H9 (cell line): ENCODE results near the gene SH3RF3. TPM values are rescaled to one million over a fixed set of nuclear protein-coding genes. Genes with fewer than 3 reads are reported as not detected.

ENCODE experiments used
- DNase-seq: peaks from one replicate; pipeline ENCODE4 v3.0.0-alpha.2; 2017
- H2AFZ ChIP-seq: one replicate; pipeline ENCODE4 v1.6.1; 2013; ENCODE audit warnings: mild to moderate bottlenecking, low read length, control low read depth, moderate library complexity
- H2AK5ac ChIP-seq: 2 replicates; pipeline ENCODE4 v1.6.1; 2013; ENCODE audit warnings: low read length, control low read depth, mixed read lengths; ENCODE audit not compliant: insufficient read length
- H2BK120ac ChIP-seq: one replicate; pipeline ENCODE4 v1.6.1; 2013; ENCODE audit warnings: low read depth, mild to moderate bottlenecking, low read length, control low read depth, inconsistent platforms; ENCODE audit not compliant: poor library complexity, severe bottlenecking
- H2BK12ac ChIP-seq: 2 replicates; pipeline ENCODE4 v1.6.1; 2013; ENCODE audit warnings: low read length, control low read depth, mixed read lengths, low read depth; ENCODE audit not compliant: insufficient read length
- H2BK15ac ChIP-seq: 2 replicates; pipeline ENCODE4 v1.6.1; 2013; ENCODE audit warnings: low read depth, low read length, control low read depth
- H2BK20ac ChIP-seq: one replicate; pipeline ENCODE4 v1.6.1; 2013; ENCODE audit warnings: low read depth, mild to moderate bottlenecking, low read length, control low read depth, inconsistent platforms; ENCODE audit not compliant: poor library complexity, severe bottlenecking
- H2BK5ac ChIP-seq: 2 replicates; pipeline ENCODE4 v1.6.1; 2013; ENCODE audit warnings: low read length, control low read depth, mixed read lengths; ENCODE audit not compliant: insufficient read length
- H3K14ac ChIP-seq: 2 replicates; pipeline ENCODE4 v1.6.1; 2013; ENCODE audit warnings: low read length, control low read depth; ENCODE audit not compliant: insufficient read depth
- H3K18ac ChIP-seq: 2 replicates; pipeline ENCODE4 v1.6.1; 2013; ENCODE audit warnings: low read depth, mild to moderate bottlenecking, mixed read lengths, low read length, control low read depth; ENCODE audit not compliant: insufficient read length
- H3K23ac ChIP-seq: 2 replicates; pipeline ENCODE4 v1.6.1; 2013; ENCODE audit warnings: low read length, control low read depth, mixed read lengths, low read depth; ENCODE audit not compliant: insufficient read length
- H3K23me2 ChIP-seq: 2 replicates; pipeline ENCODE4 v1.6.1; 2013; ENCODE audit warnings: low read depth, mild to moderate bottlenecking, mixed read lengths, low read length, control low read depth; ENCODE audit not compliant: insufficient read length, poor library complexity, severe bottlenecking
- H3K27ac ChIP-seq: 2 replicates; pipeline ENCODE4 v1.5.1; 2013; ENCODE audit warnings: low read length, control low read depth, mixed read lengths, low read depth; ENCODE audit not compliant: insufficient read length
- H3K27me3 ChIP-seq: 2 replicates; pipeline ENCODE4 v1.6.1; 2013; ENCODE audit warnings: low read length, control low read depth, inconsistent platforms; ENCODE audit not compliant: insufficient read depth
- H3K4ac ChIP-seq: 2 replicates; pipeline ENCODE4 v1.6.1; 2013; ENCODE audit warnings: low read depth, mild to moderate bottlenecking, control low read depth, inconsistent platforms, low read length, moderate library complexity
- H3K4me1 ChIP-seq: 2 replicates; pipeline ENCODE4 v1.6.1; 2013; ENCODE audit warnings: low read length, control low read depth, inconsistent platforms; ENCODE audit not compliant: insufficient read depth
- H3K4me2 ChIP-seq: 2 replicates; pipeline ENCODE4 v1.6.1; 2013; ENCODE audit warnings: low read length, control low read depth, mixed read lengths; ENCODE audit not compliant: insufficient read length, insufficient read depth
- H3K56ac ChIP-seq: 2 replicates; pipeline ENCODE4 v1.6.1; 2013; ENCODE audit warnings: low read depth, mild to moderate bottlenecking, mixed read lengths, low read length, control low read depth; ENCODE audit not compliant: insufficient read length
- H3K79me1 ChIP-seq: 2 replicates; pipeline ENCODE4 v1.6.1; 2013; ENCODE audit warnings: low read depth, mild to moderate bottlenecking, moderate library complexity, low read length, control low read depth, inconsistent platforms; ENCODE audit not compliant: insufficient read depth, poor library complexity, severe bottlenecking
- H3K79me2 ChIP-seq: 2 replicates; pipeline ENCODE4 v1.6.1; 2013; ENCODE audit warnings: low read length, control low read depth, inconsistent platforms; ENCODE audit not compliant: insufficient read depth
- H3K9ac ChIP-seq: 2 replicates; pipeline ENCODE4 v1.6.1; 2013; ENCODE audit warnings: low read length, control low read depth, mixed read lengths; ENCODE audit not compliant: insufficient read length; ENCODE audit errors: extremely low read depth
- H3K9me3 ChIP-seq: one replicate; pipeline ENCODE4 v1.6.1; 2013; ENCODE audit warnings: low read depth, low read length, inconsistent platforms; ENCODE audit not compliant: control insufficient read depth
- H3T11ph ChIP-seq: one replicate; pipeline ENCODE4 v1.6.1; 2013; ENCODE audit warnings: mild to moderate bottlenecking, low read length, control low read depth, inconsistent platforms
- H4K20me1 ChIP-seq: one replicate; pipeline ENCODE4 v1.6.1; 2013; ENCODE audit not compliant: control insufficient read depth, insufficient read length, insufficient read depth
- H4K5ac ChIP-seq: 2 replicates; pipeline ENCODE4 v1.6.1; 2013; ENCODE audit warnings: low read depth, mild to moderate bottlenecking, mixed read lengths, low read length, control low read depth; ENCODE audit not compliant: insufficient read length
- H4K8ac ChIP-seq: replicated peaks from 2 replicates; pipeline ENCODE4 v1.6.1; 2013; ENCODE audit warnings: low read length, control low read depth, mixed read lengths, low read depth; ENCODE audit not compliant: insufficient read length
- H4K91ac ChIP-seq: 2 replicates; pipeline ENCODE4 v1.6.1; 2013; ENCODE audit warnings: low read depth, mild to moderate bottlenecking, moderate library complexity, mixed read lengths, low read length, control low read depth; ENCODE audit not compliant: insufficient read length
- H3K27ac Mint-ChIP-seq, 3 experiments: 2 replicates in 2 of 3; 3 replicates in 1 of 3; pipeline ENCODE4 v1.8.0; 2020 to 2021; ENCODE audit warnings: mixed read lengths in 3 of 3, mild to moderate bottlenecking in 1 of 3, moderate library complexity in 1 of 3
- H3K27me3 Mint-ChIP-seq: 2 replicates; pipeline ENCODE4 v1.8.0; 2021; ENCODE audit warnings: low read depth, mild to moderate bottlenecking, moderate library complexity, mixed read lengths
- H3K36me3 Mint-ChIP-seq, 3 experiments: 2 replicates in 2 of 3; 3 replicates in 1 of 3; pipeline ENCODE4 v1.8.0; 2020 to 2021; ENCODE audit warnings: low read depth in 3 of 3, mixed read lengths in 3 of 3; ENCODE audit not compliant: insufficient read depth in 1 of 3
- H3K4me1 Mint-ChIP-seq, 2 experiments: 2 replicates each; pipeline ENCODE4 v1.8.0; 2020; ENCODE audit warnings: mixed read lengths in 2 of 2
- H3K4me3 Mint-ChIP-seq, 2 experiments: 2 replicates in 1 of 2; 3 replicates in 1 of 2; pipeline ENCODE4 v1.8.0; 2020 to 2021; ENCODE audit warnings: mild to moderate bottlenecking in 2 of 2, mixed read lengths in 2 of 2, moderate library complexity in 1 of 2
- H3K9me3 Mint-ChIP-seq, 2 experiments: 2 replicates in 1 of 2; 3 replicates in 1 of 2; pipeline ENCODE4 v1.8.0; 2020; ENCODE audit warnings: mild to moderate bottlenecking in 2 of 2, mixed read lengths in 2 of 2, moderate library complexity in 1 of 2
- CTCF ChIP-seq: fragments of 200-600 bp; sonication (generic); conservative IDR thresholded peaks from 3 replicates; pipeline ENCODE4 v1.8.0; 2021; ENCODE audit warnings: antibody characterized with exemption, mild to moderate bottlenecking
- WGBS: extraction: QIAGEN DNeasy Blood & Tissue Kit; methylation state at CpG from one replicate; pipeline ENCODE4 v1.1.7; 2013; ENCODE audit warnings: missing lambda C conversion rate, low lambda C conversion rate, mixed read lengths; ENCODE audit not compliant: insufficient read length; ENCODE audit errors: extremely low coverage; 5-methylcytosine and 5-hydroxymethylcytosine counted together
- total RNA-seq: library from RNA; stranded (reverse); gene quantifications from 2 replicates; pipeline ENCODE4 v1.2.1, GENCODE V29; 2021

SH3RF3 gene
- total RNA-seq, 1 experiment from 2014 or later = 0.46 TPM

- H2AFZ ChIP-seq = no peak overlapping the region
- Mint-ChIP-seq H3K27me3 (no peaks in the 10 kb centered on the region; the same call in 1 of the 2 replicates), H3K4me3 (no peak overlapping the region), H3K4me1 (no peaks in the 10 kb centered on the region), H3K9me3 (no peaks in the 10 kb centered on the region), H3K27ac (no peak overlapping the region), H3K36me3 (no peaks in the 10 kb centered on the region)
- no peaks in the 10 kb centered on the region for H3K79me2 ChIP-seq
- H2BK120ac ChIP-seq = no peak overlapping the region
- H3K18ac ChIP-seq = no peak overlapping the region
- no peaks in the 10 kb centered on the region for H3K79me1 ChIP-seq
- no peaks in the 10 kb centered on the region for H3K23me2 ChIP-seq
- H3K4me2 ChIP-seq = no peak overlapping the region
- no peak for DNase-seq
- H3K9ac ChIP-seq = no peak overlapping the region
- no peaks in the 10 kb centered on the region for H3K4me1 ChIP-seq
- no peak overlapping the region for H2BK15ac ChIP-seq
- no peak overlapping the region for H3K4ac ChIP-seq
- H2BK5ac ChIP-seq = no peak overlapping the region
- no peak overlapping the region for H4K91ac ChIP-seq
- H3K27ac ChIP-seq = no peak overlapping the region
- no peak overlapping the region for H3T11ph ChIP-seq
- peaks cover 2% of the 10 kb centered on the region for H4K20me1 ChIP-seq
- H3K27me3 ChIP-seq = no peaks in the 10 kb centered on the region
- H4K8ac ChIP-seq = no peak overlapping the region
- no CpG with 5 or more reads among the region's 6 CpGs for WGBS
- no peak overlapping the region for H3K23ac ChIP-seq
- no peak overlapping the region for H2AK5ac ChIP-seq
- no peak overlapping the region for H2BK12ac ChIP-seq
- no peaks in the 10 kb centered on the region for H3K9me3 ChIP-seq
- H3K56ac ChIP-seq = no peak overlapping the region
- H2BK20ac ChIP-seq = no peak overlapping the region
- H4K5ac ChIP-seq = no peak overlapping the region
- TF ChIP-seq CTCF = no peak
- H3K14ac ChIP-seq = no peak overlapping the region
Measured at GRCh38 chr2:109463236-109463635, 334.2 kb downstream of the SH3RF3 start.
